ENCODE data around the gene KCNH4. TPM values are rescaled to one million over a fixed set of nuclear protein-coding genes. Genes with fewer than 3 reads are reported as not detected.

Gene KCNH4
- total and polyA plus RNA-seq, 2 donors (not counting 1 experiment from before 2014, with no cell fraction given) = 0.62 to 1.0 TPM

- H3K4me1 Mint-ChIP-seq = peaks cover 30% of the 10 kb centered on the region
- peak overlapping the region; percentile 37 for H3K9ac ChIP-seq (ENCODE audit: low read length)
- peak overlapping the region; percentile 90 for H3K4me2 ChIP-seq (replicated peaks; ENCODE audit: low read depth, low read length, poor library complexity, severe bottlenecking)
- CTCF ChIA-PET = interaction anchor here (0.6 to 2.5 kb wide), 8 partner anchors 9 to 144 kb away, joined by 3 to 12 read pairs (median 5); no protein-coding TSS in a partner anchor
- H3K4me1 ChIP-seq (ENCODE audit: control insufficient read depth in 2 of 2, insufficient read depth in 2 of 2, low read length in 2 of 2) = peaks cover 18 to 25% of the 10 kb centered on the region in 2 donors
- H3K9me3 Mint-ChIP-seq (ENCODE audit: insufficient read depth) = no peaks in the 10 kb centered on the region
- intact Hi-C loops (cut with micrococcal nuclease) = loop anchor here (1.0 kb wide), 2 partner anchors 9 kb away; partner anchors contain the start of gene ZNF385C
- no peak for DNase-seq
- H3K79me2 ChIP-seq (ENCODE audit: control insufficient read depth, insufficient read depth, low read length) = peaks cover 10% of the 10 kb centered on the region
- peaks cover 0 to 4% (median 0%) of the 10 kb centered on the region in 3 donors for H3K9me3 ChIP-seq (ENCODE audit: control extremely low read depth in 1 of 3, control insufficient read depth in 2 of 3, insufficient read depth in 1 of 3, low read length in 2 of 3)
- H3K4me3 ChIP-seq (ENCODE audit: control extremely low read depth in 1 of 5, extremely low read depth in 1 of 5, insufficient read depth in 1 of 5, low read depth in 2 of 5, low read length in 4 of 5) = peak overlapping the region in 3 of 5 experiments; percentile 44 to 49 (median 46)
- H3K27me3 ChIP-seq (replicated peaks in 1 of 4; ENCODE audit: control extremely low read depth in 1 of 4, control insufficient read depth in 3 of 4, insufficient read depth in 4 of 4, low read length in 3 of 4) = no peaks in the 10 kb centered on the region
- H3K4me3 Mint-ChIP-seq = peak overlapping the region; percentile 85
- H3K36me3 ChIP-seq (replicated peaks in 1 of 2; ENCODE audit: control extremely low read depth in 1 of 2, control insufficient read depth in 1 of 2, extremely low read depth in 1 of 2, insufficient read depth in 2 of 2, low read length in 1 of 2) = peaks cover 0 to 35% of the 10 kb centered on the region in 2 experiments
- H3K27ac ChIP-seq (ENCODE audit: low read length in 2 of 2) = no peak overlapping the region
- no peak for TF ChIP-seq EZH2 (IDR thresholded peaks at IDR 0.05; ENCODE audit: borderline replicate concordance, insufficient read depth, low read depth, low read length, poor library complexity, severe bottlenecking)
- no peak for TF ChIP-seq CTCF (IDR thresholded peaks at IDR 0.05)
- no peak for ATAC-seq (ENCODE audit: low read depth)
- no peaks in the 10 kb centered on the region for H4K20me1 ChIP-seq (ENCODE audit: control insufficient read depth, insufficient read depth, low read length, poor library complexity, severe bottlenecking)
- H2AFZ ChIP-seq (ENCODE audit: insufficient read depth, low read depth, low read length, poor library complexity, severe bottlenecking) = peak overlapping the region; percentile 77
- H3K27ac Mint-ChIP-seq = no peak overlapping the region
- WGBS (ENCODE audit: insufficient coverage) = 84% methylated on average over 4 of the region's 6 CpGs
- POLR2A ChIA-PET = no interaction called here
- H3K27me3 Mint-ChIP-seq = no peaks in the 10 kb centered on the region
These were observed 73.8 kb downstream of the KCNH4 start for GRCh38 chr17:42107124-42107523.

Other genes starting within 250 kb of the KCNH4 start
- 45.2 and 59.0 TPM in 2 replicates for gene CNP, start 214.3 kb downstream of the KCNH4 start, total RNA-seq
- gene CNP, start 214.3 kb downstream of the KCNH4 start, polyA plus RNA-seq = 15.9 and 19.0 TPM in 2 replicates
- 150 and 152 TPM in 2 replicates for gene DNAJC7, start 163.7 kb downstream of the KCNH4 start, total RNA-seq
- gene DNAJC7, start 163.7 kb downstream of the KCNH4 start, polyA plus RNA-seq = 22.0 and 25.8 TPM in 2 replicates
- 22.0 and 23.7 TPM in 2 replicates for gene NKIRAS2, start 161.1 kb downstream of the KCNH4 start, total RNA-seq
- gene NKIRAS2, start 161.1 kb downstream of the KCNH4 start, polyA plus RNA-seq = 21.4 and 29.2 TPM in 2 replicates
- gene C17orf113, start 130.5 kb downstream of the KCNH4 start, total RNA-seq = 2.1 TPM in 2 replicates
- gene C17orf113, start 130.5 kb downstream of the KCNH4 start, polyA plus RNA-seq = 0.66 and 1.2 TPM in 2 replicates
- gene ZNF385C, start 82.7 kb downstream of the KCNH4 start, total RNA-seq = 0.78 and 1.1 TPM in 2 replicates
- 0.33 and 0.40 TPM in 2 replicates for gene ZNF385C, start 82.7 kb downstream of the KCNH4 start, polyA plus RNA-seq
- gene DHX58, start 68.4 kb downstream of the KCNH4 start, total RNA-seq = 34.6 and 39.7 TPM in 2 replicates
- gene DHX58, start 68.4 kb downstream of the KCNH4 start, polyA plus RNA-seq = 31.6 and 57.6 TPM in 2 replicates
- gene KAT2A, start 59.8 kb downstream of the KCNH4 start, total RNA-seq = 61.6 and 66.3 TPM in 2 replicates
- gene KAT2A, start 59.8 kb downstream of the KCNH4 start, polyA plus RNA-seq = 155 TPM in 2 replicates
- not detected in 2 replicates for gene HSPB9, start 58.3 kb downstream of the KCNH4 start, total RNA-seq
- 0.09 and 0.10 TPM in 2 replicates for gene HSPB9, start 58.3 kb downstream of the KCNH4 start, polyA plus RNA-seq
- 79.9 and 81.9 TPM in 2 replicates for gene RAB5C, start 26.2 kb downstream of the KCNH4 start, total RNA-seq
- gene RAB5C, start 26.2 kb downstream of the KCNH4 start, polyA plus RNA-seq = 110 and 143 TPM in 2 replicates
- not detected in 2 replicates for gene HCRT, start 4.3 kb upstream of the KCNH4 start, total RNA-seq
- not detected in 2 replicates for gene HCRT, start 4.3 kb upstream of the KCNH4 start, polyA plus RNA-seq
- 41.5 and 41.9 TPM in 2 replicates for gene GHDC, start 13.4 kb upstream of the KCNH4 start, total RNA-seq
- gene GHDC, start 13.4 kb upstream of the KCNH4 start, polyA plus RNA-seq = 48.6 and 65.4 TPM in 2 replicates
- 95.7 and 103 TPM in 2 replicates for gene STAT5B, start 95.2 kb upstream of the KCNH4 start, total RNA-seq
- gene STAT5B, start 95.2 kb upstream of the KCNH4 start, polyA plus RNA-seq = 70.0 and 89.3 TPM in 2 replicates
- 104 and 110 TPM in 2 replicates for gene STAT5A, start 107.4 kb upstream of the KCNH4 start, total RNA-seq
- gene STAT5A, start 107.4 kb upstream of the KCNH4 start, polyA plus RNA-seq = 48.8 and 63.0 TPM in 2 replicates
- gene STAT3, start 207.3 kb upstream of the KCNH4 start, total RNA-seq = 140 and 151 TPM in 2 replicates
- gene STAT3, start 207.3 kb upstream of the KCNH4 start, polyA plus RNA-seq = 50.1 and 53.4 TPM in 2 replicates
- gene CAVIN1, start 242.1 kb upstream of the KCNH4 start, total RNA-seq = not detected in 2 replicates
- gene CAVIN1, start 242.1 kb upstream of the KCNH4 start, polyA plus RNA-seq = not detected in 2 replicates

Data from B cell (primary cell).